Measurements from ENCODE around the gene EEFSEC.

Gene EEFSEC

GRCh38 chr3:128113817-128114794, 39.2 kb upstream of the EEFSEC start:
- TF ChIP-seq, protein P1, sequence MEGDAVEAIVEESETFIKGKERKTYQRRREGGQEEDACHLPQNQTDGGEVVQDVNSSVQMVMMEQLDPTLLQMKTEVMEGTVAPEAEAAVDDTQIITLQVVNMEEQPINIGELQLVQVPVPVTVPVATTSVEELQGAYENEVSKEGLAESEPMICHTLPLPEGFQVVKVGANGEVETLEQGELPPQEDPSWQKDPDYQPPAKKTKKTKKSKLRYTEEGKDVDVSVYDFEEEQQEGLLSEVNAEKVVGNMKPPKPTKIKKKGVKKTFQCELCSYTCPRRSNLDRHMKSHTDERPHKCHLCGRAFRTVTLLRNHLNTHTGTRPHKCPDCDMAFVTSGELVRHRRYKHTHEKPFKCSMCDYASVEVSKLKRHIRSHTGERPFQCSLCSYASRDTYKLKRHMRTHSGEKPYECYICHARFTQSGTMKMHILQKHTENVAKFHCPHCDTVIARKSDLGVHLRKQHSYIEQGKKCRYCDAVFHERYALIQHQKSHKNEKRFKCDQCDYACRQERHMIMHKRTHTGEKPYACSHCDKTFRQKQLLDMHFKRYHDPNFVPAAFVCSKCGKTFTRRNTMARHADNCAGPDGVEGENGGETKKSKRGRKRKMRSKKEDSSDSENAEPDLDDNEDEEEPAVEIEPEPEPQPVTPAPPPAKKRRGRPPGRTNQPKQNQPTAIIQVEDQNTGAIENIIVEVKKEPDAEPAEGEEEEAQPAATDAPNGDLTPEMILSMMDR (IDR thresholded peaks at IDR 0.05; ENCODE audit: insufficient read depth, low read length, poor library complexity, severe bottlenecking) = no peak
- H3K4me3 ChIP-seq (replicated peaks; ENCODE audit: low read depth, low read length) = peak overlapping the region; percentile 5
- H3K36me3 ChIP-seq (ENCODE audit: control insufficient read depth, insufficient read depth, low read length) = peaks cover 10% of the 10 kb centered on the region

DNA sequence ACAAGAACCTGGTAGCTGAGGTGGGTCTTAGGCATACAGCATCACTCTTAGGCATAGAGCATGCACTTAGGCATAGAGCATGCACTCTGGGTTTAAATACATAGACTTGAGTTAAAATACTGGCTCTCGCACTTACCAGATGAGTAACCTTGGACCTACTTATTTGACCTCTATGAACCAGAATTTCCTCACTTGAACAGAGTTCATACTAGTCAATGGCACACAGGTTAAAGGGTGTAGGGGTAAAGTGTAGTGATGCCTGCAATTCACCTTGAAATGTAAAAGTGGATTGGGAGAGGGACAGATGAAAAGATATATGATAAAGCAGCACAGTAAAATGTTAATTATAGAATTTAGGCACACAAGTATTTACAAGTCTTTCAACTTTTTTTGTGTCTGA, 31.3 kb upstream of the EEFSEC start:
- Histone ChIP-seq H3K4me3 (replicated peaks; ENCODE audit: low read depth, low read length) (no peak overlapping the region), H3K27me3 (replicated peaks; ENCODE audit: control insufficient read depth, insufficient read depth, low read length) (no peaks in the 10 kb centered on the region), H3K36me3 (ENCODE audit: control insufficient read depth, insufficient read depth, low read length) (peaks cover 2% of the 10 kb centered on the region)
- TF ChIP-seq, protein P1 (IDR thresholded peaks at IDR 0.05; ENCODE audit: insufficient read depth, low read length, poor library complexity, severe bottlenecking) = no peak
- no peak for DNase-seq (ENCODE audit: extremely low read depth, insufficient read length)

More at GRCh38 chr3:128113817-128114794, 39.2 kb upstream of the EEFSEC start:
- no peaks in the 10 kb centered on the region for H3K27me3 ChIP-seq (replicated peaks; ENCODE audit: control insufficient read depth, insufficient read depth, low read length)
- DNase-seq (ENCODE audit: extremely low read depth, insufficient read length) = peak; percentile 39

GRCh38 chr3:128123156-128123537, 30.1 kb upstream of the EEFSEC start:
- H3K36me3 ChIP-seq (ENCODE audit: control insufficient read depth, insufficient read depth, low read length) = peaks cover 2% of the 10 kb centered on the region
- TF ChIP-seq, protein P1 (IDR thresholded peaks at IDR 0.05; ENCODE audit: insufficient read depth, low read length, poor library complexity, severe bottlenecking) = no peak
- no peak for DNase-seq (ENCODE audit: extremely low read depth, insufficient read length)
- no peaks in the 10 kb centered on the region for H3K27me3 ChIP-seq (replicated peaks; ENCODE audit: control insufficient read depth, insufficient read depth, low read length)
- peak overlapping the region; percentile 98 for H3K4me3 ChIP-seq (replicated peaks; ENCODE audit: low read depth, low read length)

GRCh38 chr3:128123538-128124368, 29.5 kb upstream of the EEFSEC start, which contains the start of gene RUVBL1:
TSS of gene RUVBL1 (minus strand) at chr3:128123812. CDS start at chr3:128123724, 88 bp downstream.
- Histone ChIP-seq H3K27me3 (replicated peaks; ENCODE audit: control insufficient read depth, insufficient read depth, low read length) (no peaks in the 10 kb centered on the region), H3K4me3 (replicated peaks; ENCODE audit: low read depth, low read length) (peak within 1 kb of the TSS; percentile 98), H3K36me3 (ENCODE audit: control insufficient read depth, insufficient read depth, low read length) (no peaks in the 10 kb centered on the region)
- peak; percentile 96 for DNase-seq (ENCODE audit: extremely low read depth, insufficient read length)
- TF ChIP-seq, protein P1 (IDR thresholded peaks at IDR 0.05; ENCODE audit: insufficient read depth, low read length, poor library complexity, severe bottlenecking) = no peak

DNA sequence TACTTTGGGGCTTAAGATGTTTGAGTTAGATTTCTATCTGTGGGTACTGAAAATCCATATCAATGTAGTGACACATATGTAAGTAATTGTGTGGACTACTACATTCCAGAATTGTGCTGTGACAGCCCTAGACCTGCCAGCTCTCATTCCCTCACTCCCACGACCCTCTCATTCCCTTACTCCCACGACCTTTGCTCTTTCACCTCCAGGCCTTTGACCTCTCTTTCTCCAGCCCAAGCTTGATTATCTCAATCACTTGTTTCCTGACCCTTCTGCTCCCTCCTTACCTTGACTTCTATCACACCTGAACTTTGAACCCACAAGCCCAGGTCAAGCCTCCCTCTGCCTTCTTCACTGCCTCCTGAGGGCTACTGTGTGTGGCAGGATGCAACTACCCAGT, 26.0 kb upstream of the EEFSEC start:
- TF ChIP-seq, protein P1 (IDR thresholded peaks at IDR 0.05; ENCODE audit: insufficient read depth, low read length, poor library complexity, severe bottlenecking) = no peak
- no peak for DNase-seq (ENCODE audit: extremely low read depth, insufficient read length)
- Histone ChIP-seq H3K4me3 (replicated peaks; ENCODE audit: low read depth, low read length) (no peak overlapping the region), H3K36me3 (ENCODE audit: control insufficient read depth, insufficient read depth, low read length) (no peaks in the 10 kb centered on the region), H3K27me3 (replicated peaks; ENCODE audit: control insufficient read depth, insufficient read depth, low read length) (no peaks in the 10 kb centered on the region)
